ENCODE measurements around the gene ADIPOQ. TPM values are rescaled to one million over a fixed set of nuclear protein-coding genes. Genes with fewer than 3 reads are reported as not detected.
"Not testable (repeated sequence)": the region's sequence is repeated elsewhere in the genome, so short reads cannot be mapped to it uniquely, and the experiment has no call there.

The ADIPOQ gene
- total RNA-seq, 1 experiment from 2014 or later, result not detected

DNA sequence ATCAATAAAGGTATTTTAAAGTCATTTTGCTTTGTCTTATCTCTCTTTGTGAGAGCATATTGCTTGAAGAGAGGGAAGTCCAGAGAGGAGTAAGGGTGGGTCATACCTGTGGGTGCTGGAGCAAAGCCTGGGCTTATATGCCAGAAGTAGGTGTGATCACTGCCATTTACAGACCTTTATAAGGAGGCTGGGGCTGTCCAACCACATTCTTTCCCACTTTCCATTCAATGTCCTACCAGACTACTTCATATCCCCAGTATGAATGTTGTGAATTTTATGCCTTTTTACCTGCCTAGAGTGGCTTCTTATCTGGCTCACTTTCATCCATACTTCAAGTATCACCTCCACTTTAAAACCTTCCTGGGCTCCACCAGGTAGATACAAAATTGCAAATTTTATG is 48.4 kb downstream of the ADIPOQ start:
- intact Hi-C loops (cut with micrococcal nuclease; ENCODE audit: unreplicated experiment), result no loop called here
- no peak for DNase-seq (ENCODE audit: low read depth, low spot score)
- Histone ChIP-seq H3K9me3 (ENCODE audit: control insufficient read depth, insufficient read depth, low read depth, low read length) (no peaks in the 10 kb centered on the region), H3K27ac (ENCODE audit: low read length) (no peak overlapping the region), H3K27me3 (ENCODE audit: control insufficient read depth, insufficient read depth, low read length) (peaks cover 8% of the 10 kb centered on the region; the same call in 1 of the 2 replicates), H3K4me1 (ENCODE audit: control insufficient read depth, insufficient read depth, low read length) (no peaks in the 10 kb centered on the region), H3K4me3 (ENCODE audit: low read depth in 2 of 2, low read length in 2 of 2) (no peak overlapping the region), H3K36me3 (ENCODE audit: control insufficient read depth, insufficient read depth, low read length) (no peaks in the 10 kb centered on the region)
- TF ChIP-seq, protein P1, sequence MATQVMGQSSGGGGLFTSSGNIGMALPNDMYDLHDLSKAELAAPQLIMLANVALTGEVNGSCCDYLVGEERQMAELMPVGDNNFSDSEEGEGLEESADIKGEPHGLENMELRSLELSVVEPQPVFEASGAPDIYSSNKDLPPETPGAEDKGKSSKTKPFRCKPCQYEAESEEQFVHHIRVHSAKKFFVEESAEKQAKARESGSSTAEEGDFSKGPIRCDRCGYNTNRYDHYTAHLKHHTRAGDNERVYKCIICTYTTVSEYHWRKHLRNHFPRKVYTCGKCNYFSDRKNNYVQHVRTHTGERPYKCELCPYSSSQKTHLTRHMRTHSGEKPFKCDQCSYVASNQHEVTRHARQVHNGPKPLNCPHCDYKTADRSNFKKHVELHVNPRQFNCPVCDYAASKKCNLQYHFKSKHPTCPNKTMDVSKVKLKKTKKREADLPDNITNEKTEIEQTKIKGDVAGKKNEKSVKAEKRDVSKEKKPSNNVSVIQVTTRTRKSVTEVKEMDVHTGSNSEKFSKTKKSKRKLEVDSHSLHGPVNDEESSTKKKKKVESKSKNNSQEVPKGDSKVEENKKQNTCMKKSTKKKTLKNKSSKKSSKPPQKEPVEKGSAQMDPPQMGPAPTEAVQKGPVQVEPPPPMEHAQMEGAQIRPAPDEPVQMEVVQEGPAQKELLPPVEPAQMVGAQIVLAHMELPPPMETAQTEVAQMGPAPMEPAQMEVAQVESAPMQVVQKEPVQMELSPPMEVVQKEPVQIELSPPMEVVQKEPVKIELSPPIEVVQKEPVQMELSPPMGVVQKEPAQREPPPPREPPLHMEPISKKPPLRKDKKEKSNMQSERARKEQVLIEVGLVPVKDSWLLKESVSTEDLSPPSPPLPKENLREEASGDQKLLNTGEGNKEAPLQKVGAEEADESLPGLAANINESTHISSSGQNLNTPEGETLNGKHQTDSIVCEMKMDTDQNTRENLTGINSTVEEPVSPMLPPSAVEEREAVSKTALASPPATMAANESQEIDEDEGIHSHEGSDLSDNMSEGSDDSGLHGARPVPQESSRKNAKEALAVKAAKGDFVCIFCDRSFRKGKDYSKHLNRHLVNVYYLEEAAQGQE (IDR thresholded peaks at IDR 0.05; ENCODE audit: insufficient read depth in 1 of 2, low read depth in 2 of 2, low read length in 1 of 2), result no peak
- no peak for TF ChIP-seq POLR2AphosphoS5 (IDR thresholded peaks at IDR 0.05; ENCODE audit: low read depth, low read length)
- no TSS peak for BruUV-seq (replicated peaks)
- no peak for ATAC-seq
- POLR2A ChIA-PET, result no interaction called here
- CTCF ChIA-PET, result no interaction called here
- in situ Hi-C loops (cut with HindIII; ENCODE audit: low pct_unique_long_range_greater_than_20kb, low sequenced_read_pairs), result no loop called here

DNA sequence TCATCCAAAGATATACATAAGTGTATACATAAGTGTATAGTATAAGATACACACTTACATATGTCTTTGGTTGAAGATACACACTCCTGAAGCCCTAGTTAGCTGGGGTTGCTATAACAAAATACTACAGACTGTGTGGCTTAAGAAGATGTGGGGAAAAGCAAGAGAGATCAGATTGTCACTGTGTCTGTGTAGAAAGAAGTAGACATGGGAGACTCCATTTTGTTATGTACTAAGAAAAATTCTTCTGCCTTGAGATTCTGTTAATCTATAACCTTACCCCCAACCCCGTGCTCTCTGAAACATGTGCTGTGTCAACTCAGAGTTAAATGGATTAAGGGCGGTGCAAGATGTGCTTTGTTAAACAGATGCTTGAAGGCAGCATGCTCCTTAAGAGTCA is 50.6 kb downstream of the ADIPOQ start:
- POLR2A ChIA-PET; H3K9me3 ChIP-seq (ENCODE audit: control insufficient read depth, insufficient read depth, low read depth, low read length); in situ Hi-C loops (cut with HindIII; ENCODE audit: low pct_unique_long_range_greater_than_20kb, low sequenced_read_pairs); H3K27ac ChIP-seq (ENCODE audit: low read length); ATAC-seq; H3K4me3 ChIP-seq (ENCODE audit: low read depth in 2 of 2, low read length in 2 of 2); CTCF ChIA-PET; H3K4me1 ChIP-seq (ENCODE audit: control insufficient read depth, insufficient read depth, low read length); BruUV-seq (replicated peaks); H3K27me3 ChIP-seq (ENCODE audit: control insufficient read depth, insufficient read depth, low read length); DNase-seq (ENCODE audit: low read depth, low spot score); intact Hi-C loops (cut with micrococcal nuclease; ENCODE audit: unreplicated experiment); H3K36me3 ChIP-seq (ENCODE audit: control insufficient read depth, insufficient read depth, low read length): not testable (repeated sequence)

DNA sequence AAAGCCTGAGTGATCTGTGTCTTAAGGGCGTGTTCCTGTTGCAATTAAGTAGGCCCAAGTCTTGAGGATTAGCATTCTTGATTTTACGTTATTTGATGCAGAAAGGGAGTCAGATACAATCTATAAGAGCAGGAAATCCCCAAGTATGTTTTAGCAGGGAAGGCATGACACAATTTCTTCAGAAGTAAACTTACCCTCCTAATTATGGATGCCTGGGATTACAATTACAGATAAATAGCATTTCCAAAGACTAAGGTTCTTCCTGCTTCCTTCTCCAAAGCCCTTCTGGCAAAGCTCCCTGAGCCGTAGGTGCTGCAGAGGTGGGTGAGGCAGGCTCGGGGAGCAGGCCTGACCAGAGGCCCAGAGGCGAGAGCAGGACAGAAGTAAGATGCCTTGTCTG is 52.9 kb downstream of the ADIPOQ start:
- Histone ChIP-seq H3K27me3 (ENCODE audit: control insufficient read depth, insufficient read depth, low read length) (0 out of 2 replicates have a peak, but pooled peaks cover 3% of the 10 kb centered on the region), H3K4me3 (ENCODE audit: low read depth in 2 of 2, low read length in 2 of 2) (no peak overlapping the region), H3K9me3 (ENCODE audit: control insufficient read depth, insufficient read depth, low read depth, low read length) (no peaks in the 10 kb centered on the region), H3K27ac (ENCODE audit: low read length) (no peak overlapping the region), H3K36me3 (ENCODE audit: control insufficient read depth, insufficient read depth, low read length) (no peaks in the 10 kb centered on the region), H3K4me1 (ENCODE audit: control insufficient read depth, insufficient read depth, low read length) (no peaks in the 10 kb centered on the region)
- in situ Hi-C loops (cut with HindIII; ENCODE audit: low pct_unique_long_range_greater_than_20kb, low sequenced_read_pairs) (no loop called here), intact Hi-C loops (cut with micrococcal nuclease; ENCODE audit: unreplicated experiment) (no loop called here)
- TF ChIP-seq, protein P1 (IDR thresholded peaks at IDR 0.05; ENCODE audit: insufficient read depth in 1 of 2, low read depth in 2 of 2, low read length in 1 of 2), result no peak
- TF ChIP-seq POLR2AphosphoS5 (IDR thresholded peaks at IDR 0.05; ENCODE audit: low read depth, low read length) (no peak), SIN3A (IDR thresholded peaks at IDR 0.05; ENCODE audit: borderline replicate concordance, insufficient read depth, low read depth, low read length) (no peak), TCF7L2 (IDR thresholded peaks at IDR 0.05; ENCODE audit: low read depth, low read length) (no peak)
- TF ChIP-seq, protein P2, sequence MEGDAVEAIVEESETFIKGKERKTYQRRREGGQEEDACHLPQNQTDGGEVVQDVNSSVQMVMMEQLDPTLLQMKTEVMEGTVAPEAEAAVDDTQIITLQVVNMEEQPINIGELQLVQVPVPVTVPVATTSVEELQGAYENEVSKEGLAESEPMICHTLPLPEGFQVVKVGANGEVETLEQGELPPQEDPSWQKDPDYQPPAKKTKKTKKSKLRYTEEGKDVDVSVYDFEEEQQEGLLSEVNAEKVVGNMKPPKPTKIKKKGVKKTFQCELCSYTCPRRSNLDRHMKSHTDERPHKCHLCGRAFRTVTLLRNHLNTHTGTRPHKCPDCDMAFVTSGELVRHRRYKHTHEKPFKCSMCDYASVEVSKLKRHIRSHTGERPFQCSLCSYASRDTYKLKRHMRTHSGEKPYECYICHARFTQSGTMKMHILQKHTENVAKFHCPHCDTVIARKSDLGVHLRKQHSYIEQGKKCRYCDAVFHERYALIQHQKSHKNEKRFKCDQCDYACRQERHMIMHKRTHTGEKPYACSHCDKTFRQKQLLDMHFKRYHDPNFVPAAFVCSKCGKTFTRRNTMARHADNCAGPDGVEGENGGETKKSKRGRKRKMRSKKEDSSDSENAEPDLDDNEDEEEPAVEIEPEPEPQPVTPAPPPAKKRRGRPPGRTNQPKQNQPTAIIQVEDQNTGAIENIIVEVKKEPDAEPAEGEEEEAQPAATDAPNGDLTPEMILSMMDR (IDR thresholded peaks at IDR 0.05), result no peak
- ChIA-PET CTCF (no interaction called here), POLR2A (no interaction called here)
- DNase-seq (ENCODE audit: low read depth, low spot score), result no peak
- no peak for ATAC-seq
- BruUV-seq (replicated peaks), result no TSS peak

All from Panc1 (cell line).